ENCODE results near the gene SLC25A6.

DNA sequence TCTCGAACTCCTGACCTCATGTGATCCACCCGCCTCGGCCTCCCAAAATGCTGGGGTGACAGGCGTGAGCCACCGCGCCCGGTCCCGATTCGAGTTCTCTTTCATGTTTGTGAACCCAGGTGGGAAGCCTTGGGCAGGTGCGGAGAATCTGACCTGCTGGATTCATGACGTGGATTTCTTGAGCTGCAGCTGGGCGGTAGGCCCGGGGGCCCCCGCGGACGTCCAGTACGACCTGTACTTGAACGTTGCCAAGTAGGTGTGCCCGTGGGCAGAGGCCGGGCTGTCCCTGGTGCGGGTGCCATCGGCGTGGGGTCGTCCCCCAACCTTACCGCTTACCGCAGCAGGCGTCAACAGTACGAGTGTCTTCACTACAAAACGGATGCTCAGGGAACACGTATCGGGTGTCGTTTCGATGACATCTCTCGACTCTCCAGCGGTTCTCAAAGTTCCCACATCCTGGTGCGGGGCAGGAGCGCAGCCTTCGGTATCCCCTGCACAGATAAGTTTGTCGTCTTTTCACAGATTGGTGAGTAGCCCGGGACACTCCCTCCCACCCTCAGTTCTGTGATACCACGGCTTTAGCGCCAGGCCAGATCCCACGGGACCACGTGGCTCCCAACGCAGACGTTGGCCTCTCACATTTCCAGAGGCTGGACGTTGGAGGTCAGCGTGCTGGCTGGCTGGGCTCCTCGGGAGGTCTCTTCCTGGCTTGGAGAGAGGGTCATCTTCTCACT, 39.8 kb downstream of the SLC25A6 start:
- TF ChIP-seq POLR2A (IDR thresholded peaks at IDR 0.05): no peak
- TF ChIP-seq, protein P1, sequence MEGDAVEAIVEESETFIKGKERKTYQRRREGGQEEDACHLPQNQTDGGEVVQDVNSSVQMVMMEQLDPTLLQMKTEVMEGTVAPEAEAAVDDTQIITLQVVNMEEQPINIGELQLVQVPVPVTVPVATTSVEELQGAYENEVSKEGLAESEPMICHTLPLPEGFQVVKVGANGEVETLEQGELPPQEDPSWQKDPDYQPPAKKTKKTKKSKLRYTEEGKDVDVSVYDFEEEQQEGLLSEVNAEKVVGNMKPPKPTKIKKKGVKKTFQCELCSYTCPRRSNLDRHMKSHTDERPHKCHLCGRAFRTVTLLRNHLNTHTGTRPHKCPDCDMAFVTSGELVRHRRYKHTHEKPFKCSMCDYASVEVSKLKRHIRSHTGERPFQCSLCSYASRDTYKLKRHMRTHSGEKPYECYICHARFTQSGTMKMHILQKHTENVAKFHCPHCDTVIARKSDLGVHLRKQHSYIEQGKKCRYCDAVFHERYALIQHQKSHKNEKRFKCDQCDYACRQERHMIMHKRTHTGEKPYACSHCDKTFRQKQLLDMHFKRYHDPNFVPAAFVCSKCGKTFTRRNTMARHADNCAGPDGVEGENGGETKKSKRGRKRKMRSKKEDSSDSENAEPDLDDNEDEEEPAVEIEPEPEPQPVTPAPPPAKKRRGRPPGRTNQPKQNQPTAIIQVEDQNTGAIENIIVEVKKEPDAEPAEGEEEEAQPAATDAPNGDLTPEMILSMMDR (IDR thresholded peaks at IDR 0.05 in 4 of 5, conservative IDR thresholded peaks at IDR 0.05 in 1 of 5): no peak
